K562 (cell line): ENCODE data around the gene IP6K2. TPM values are rescaled to one million over a fixed set of nuclear protein-coding genes. Genes with fewer than 3 reads are reported as not detected.
"Not testable (repeated sequence)": the region's sequence is repeated elsewhere in the genome, so short reads cannot be mapped to it uniquely, and the experiment has no call there.

Experiments used
- ATAC-seq: fragments of 200-7000 bp; cut with Tn5 transposase; 3 replicates; pipeline ENCODE4 v1.9.1; 2020; ENCODE audit warnings: moderate library complexity
- BruUV-seq: library from RNA; stranded (reverse); fragments of 400-500 nt; replicated peaks from 2 replicates; lab custom pipeline; 2021; lab: Mats Ljungman, UMichigan
- CTCF ChIA-PET: fragments of 300-600 bp; formaldehyde crosslinking; extraction: SDS; loops from one replicate; lab custom pipeline; 2021; ENCODE audit warnings: low intra/inter-chr PET ratio; lab: Yijun Ruan, JAX
- POLR2A ChIA-PET: fragments of 300-600, 350-650 bp; sonication (Branson Sonifier 250); formaldehyde crosslinking; extraction: SDS; loops from one replicate; lab custom pipeline; 2021; ENCODE audit warnings: antibody characterized with exemption, inconsistent platforms; lab: Yijun Ruan, JAX
- DNase-seq, 4 experiments: peaks; one replicate each; pipeline versions ENCODE4 v3.0.0 to v3.0.0-alpha.2; 2011 to 2018; ENCODE audit warnings: low spot score in 3 of 4, mixed read lengths in 3 of 4; ENCODE audit errors: extremely low read depth in 1 of 4
- FAIRE-seq: peaks from 2 replicates; lab custom pipeline; 2011; peaks lifted over from hg19 to GRCh38; lab: Jason Lieb, UNC
- H2AFZ ChIP-seq: 2 replicates; pipeline ENCODE4 v1.6.0; 2011; ENCODE audit warnings: low read depth, low read length, control low read depth, inconsistent platforms
- H3K27ac ChIP-seq: fragments of 200-600 bp; 3 replicates; pipeline ENCODE4 v1.8.0; 2011; ENCODE audit warnings: low read depth, mild to moderate bottlenecking, control low read depth, inconsistent platforms, low read length, moderate library complexity, mixed read lengths; ENCODE audit errors: extremely low read depth
- H3K27me3 ChIP-seq, 2 experiments: fragments of 300-600 bp in 1 of 2; 2 replicates in 1 of 2; 3 replicates in 1 of 2; pipeline versions ENCODE4 v1.6.0 to v1.8.0; 2011; ENCODE audit warnings: inconsistent platforms in 2 of 2, low read length in 2 of 2, mild to moderate bottlenecking in 1 of 2, mixed read lengths in 1 of 2, moderate library complexity in 1 of 2; ENCODE audit not compliant: control insufficient read depth in 2 of 2, insufficient read depth in 2 of 2
- H3K36me3 ChIP-seq: fragments of 300-600 bp; 3 replicates; pipeline ENCODE4 v1.8.0; 2011; ENCODE audit warnings: mild to moderate bottlenecking, low read length, inconsistent platforms; ENCODE audit not compliant: control insufficient read depth, insufficient read depth
- H3K4me1 ChIP-seq, 2 experiments: fragments of 200-600 bp in 1 of 2; replicated peaks in 1 of 2; 2 replicates in 1 of 2; 3 replicates in 1 of 2; pipeline versions ENCODE4 v1.5.1 to v1.8.0; 2011; ENCODE audit warnings: inconsistent platforms in 2 of 2, low read length in 2 of 2, mild to moderate bottlenecking in 1 of 2, mixed read lengths in 1 of 2, moderate library complexity in 1 of 2; ENCODE audit not compliant: control insufficient read depth in 2 of 2, insufficient read depth in 2 of 2
- H3K4me2 ChIP-seq: 2 replicates; pipeline ENCODE4 v1.6.1; 2011; ENCODE audit warnings: low read length, control low read depth, inconsistent platforms, mixed read lengths; ENCODE audit not compliant: insufficient read depth
- H3K4me3 ChIP-seq: fragments of 200-600 bp; sonication (generic), shearing (Covaris generic); 2 replicates; pipeline ENCODE4 v1.5.1; 2016; ENCODE audit warnings: control low read depth, inconsistent platforms
- H3K79me2 ChIP-seq: fragments of 200-600 bp; 3 replicates; pipeline ENCODE4 v1.8.0; 2011; ENCODE audit warnings: low read length, inconsistent platforms; ENCODE audit not compliant: control insufficient read depth, insufficient read depth
- H3K9ac ChIP-seq, 2 experiments: 2 replicates each; pipeline versions ENCODE4 v1.6.0 to v1.6.1; 2011; ENCODE audit warnings: low read depth in 2 of 2, low read length in 2 of 2, control low read depth in 1 of 2, inconsistent platforms in 1 of 2, mild to moderate bottlenecking in 1 of 2, mixed read lengths in 1 of 2; ENCODE audit not compliant: insufficient read depth in 1 of 2
- H3K9me1 ChIP-seq: one replicate; pipeline ENCODE4 v1.6.0; 2011; ENCODE audit warnings: inconsistent platforms, mild to moderate bottlenecking, low read length, moderate library complexity; ENCODE audit not compliant: control insufficient read depth, insufficient read depth
- H3K9me3 ChIP-seq: replicated peaks from 2 replicates; pipeline ENCODE4 v1.5.1; 2011; ENCODE audit warnings: low read depth, low read length, inconsistent platforms; ENCODE audit not compliant: control insufficient read depth, insufficient read depth
- H4K20me1 ChIP-seq: replicated peaks from 2 replicates; pipeline ENCODE4 v1.6.1; 2011; ENCODE audit warnings: low read length, inconsistent platforms, mixed read lengths; ENCODE audit not compliant: control insufficient read depth, insufficient read depth
- RFX1 ChIP-seq: fragments of 450-650 bp; IDR thresholded peaks from 2 replicates; pipeline ENCODE4 v1.6.1; 2016; ENCODE audit warnings: mild to moderate bottlenecking, moderate library complexity
- WGBS: fragments of 100-300 bp; shearing (Covaris generic); methylation state at CpG from one replicate; pipeline ENCODE4 v1.1.6; 2016; ENCODE audit warnings: low coverage, mixed read lengths; ENCODE audit not compliant: insufficient coverage; ENCODE audit errors: missing lambda C conversion rate; 5-methylcytosine and 5-hydroxymethylcytosine counted together
- in situ Hi-C: fragments of 300-500 bp; cut with MboI; formaldehyde crosslinking; loops from 4 replicates; pipeline ENCODE4 v1.15.0; 2018; ENCODE audit warnings: inconsistent platforms, mixed read lengths
- intact Hi-C: fragments of 100-400 bp; cut with micrococcal nuclease; formaldehyde crosslinking; loops from 2 replicates; pipeline ENCODE4 v1.14.2; 2022
- polyA plus RNA-seq, 8 experiments: library from polyadenylated mRNA; depleted of rRNA in 4 of 8; stranded (reverse) in 5 of 8; unstranded in 3 of 8; fragments of >200 nt; fragmentation: Nextera tagmentation in 2 of 8; fragmentation: Illumina TruSeq in 1 of 8; extraction: Ambion mirVana in 2 of 8; extraction: Trizol in 1 of 8; gene quantifications; 2 replicates each; pipeline versions ENCODE4 v1.2.1 to v1.2.3, GENCODE V29; 2011 to 2014; ENCODE audit warnings: inconsistent platforms in 1 of 8, missing spikeins in 1 of 8
- total RNA-seq, 7 experiments: library from RNA; depleted of rRNA in 6 of 7; stranded (reverse); fragments of >200 nt in 6 of 7; fragmentation: Illumina TruSeq in 2 of 7; extraction: Trizol in 2 of 7; gene quantifications; 2 replicates each; pipeline versions ENCODE4 v1.2.1 to v1.2.3, GENCODE V29; 2011 to 2021; ENCODE audit warnings: low replicate concordance in 1 of 7

The IP6K2 gene
- total and polyA plus RNA-seq, 9 of the 15 experiments (the other 6 are each of a cell fraction or from before 2014, with no cell fraction given), result 19.6 to 78.1 (median 48.0) TPM

- intact Hi-C loops, ATAC-seq, DNase-seq, H3K27ac ChIP-seq, H3K9me1 ChIP-seq, H4K20me1 ChIP-seq, H3K4me2 ChIP-seq, FAIRE-seq, H3K79me2 ChIP-seq, H3K27me3 ChIP-seq, H3K4me1 ChIP-seq, H2AFZ ChIP-seq, BruUV-seq, H3K4me3 ChIP-seq, H3K9ac ChIP-seq, CTCF ChIA-PET, H3K36me3 ChIP-seq, H3K9me3 ChIP-seq, in situ Hi-C loops: not testable (repeated sequence)
- TF ChIP-seq RFX1, result peak; percentile 63
- POLR2A ChIA-PET, result interaction anchor here (0.6 to 0.9 kb wide), 3 partner anchors 14 to 163 kb away, joined by 3 to 7 read pairs (median 5); no protein-coding TSS in a partner anchor
- WGBS, result 21% methylated on average over 5 of the region's 8 CpGs
Measured at GRCh38 chr3:48735075-48735767, 18.2 kb upstream of the IP6K2 start.

DNA sequence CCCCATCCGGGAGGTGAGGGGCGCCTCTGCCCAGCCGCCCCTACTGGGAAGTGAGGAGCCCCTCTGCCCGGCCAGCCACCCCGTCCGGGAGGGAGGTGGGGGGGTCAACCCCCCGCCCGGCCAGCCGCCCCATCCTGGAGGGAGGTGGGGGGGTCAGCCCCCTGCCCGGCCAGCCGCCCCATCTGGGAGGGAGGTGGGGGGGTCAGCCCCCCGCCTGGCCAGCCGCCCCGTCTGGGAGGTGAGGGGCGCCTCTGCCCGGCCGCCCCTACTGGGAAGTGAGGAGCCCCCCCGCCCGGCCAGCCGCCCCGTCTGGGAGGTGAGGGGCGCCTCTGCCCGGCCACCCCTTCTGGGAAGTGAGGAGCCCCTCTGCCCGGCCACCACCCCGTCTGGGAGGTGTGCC lies 17.5 kb upstream of the IP6K2 start:
- no CpG with 5 or more reads among the region's 25 CpGs for WGBS
- H3K79me2 ChIP-seq, H3K36me3 ChIP-seq, in situ Hi-C loops, FAIRE-seq, H3K4me1 ChIP-seq, BruUV-seq, H3K27me3 ChIP-seq, DNase-seq, H3K9me1 ChIP-seq, intact Hi-C loops, H3K9ac ChIP-seq, H4K20me1 ChIP-seq, H3K4me2 ChIP-seq, H3K4me3 ChIP-seq, H3K27ac ChIP-seq, H2AFZ ChIP-seq, POLR2A ChIA-PET, H3K9me3 ChIP-seq, CTCF ChIA-PET, ATAC-seq: not testable (repeated sequence)

- BruUV-seq, ATAC-seq, H3K27ac ChIP-seq, H3K79me2 ChIP-seq, FAIRE-seq, H3K9me3 ChIP-seq, H4K20me1 ChIP-seq, H3K9ac ChIP-seq, intact Hi-C loops, H3K36me3 ChIP-seq, in situ Hi-C loops, H3K9me1 ChIP-seq, DNase-seq, H3K27me3 ChIP-seq, H3K4me3 ChIP-seq, CTCF ChIA-PET, H3K4me2 ChIP-seq, H3K4me1 ChIP-seq, H2AFZ ChIP-seq, POLR2A ChIA-PET: not testable (repeated sequence)
- no CpG with 5 or more reads among the region's 53 CpGs for WGBS
Measured at GRCh38 chr3:48733752-48734518, 16.9 kb upstream of the IP6K2 start.
